ENCODE results near the gene HSD17B1.

The HSD17B1 gene

DNA sequence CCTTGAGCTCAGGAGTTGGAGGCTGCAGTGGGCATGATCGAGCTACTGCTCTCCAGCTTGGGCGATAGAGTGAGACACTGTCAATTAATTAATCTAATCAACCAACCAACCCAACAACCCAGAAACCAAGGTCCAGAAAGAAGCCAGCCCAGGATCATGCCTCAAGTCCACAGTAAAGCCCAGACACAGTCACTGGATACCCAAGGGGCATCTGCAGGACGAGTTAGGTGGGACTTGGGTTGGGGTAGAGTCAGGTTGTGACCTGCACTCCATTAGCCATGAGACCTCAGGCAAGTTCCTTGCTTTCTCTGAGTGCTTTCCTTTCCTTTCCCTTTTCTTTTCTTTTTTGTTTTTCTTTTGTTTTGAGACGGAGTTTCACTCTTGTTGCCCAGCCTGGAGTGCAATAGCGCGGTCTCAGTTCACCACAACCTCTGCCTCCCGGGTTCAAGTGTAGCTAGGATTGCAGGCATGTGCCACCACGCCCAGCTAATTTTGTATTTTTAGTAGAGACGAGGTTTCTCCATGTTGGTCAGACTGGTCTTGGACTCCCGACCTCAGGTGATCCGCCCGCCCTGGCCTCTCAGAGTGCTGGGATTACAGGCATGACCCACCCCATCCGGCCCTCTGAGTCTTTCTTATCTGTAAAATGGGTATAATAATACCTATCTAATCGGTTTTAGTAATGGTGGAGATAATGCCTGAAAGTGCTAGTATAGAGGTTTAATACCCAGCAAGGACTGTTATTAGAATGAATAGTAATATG is 3.5 kb upstream of the HSD17B1 start:
- DNase-seq = no peak
- Histone ChIP-seq H3K4me2 (ENCODE audit: low read depth, low read length) (peak overlapping the region; percentile 76; the same call in 1 of the 2 replicates), H3K27ac (ENCODE audit: low read length) (no peak overlapping the region)

DNA sequence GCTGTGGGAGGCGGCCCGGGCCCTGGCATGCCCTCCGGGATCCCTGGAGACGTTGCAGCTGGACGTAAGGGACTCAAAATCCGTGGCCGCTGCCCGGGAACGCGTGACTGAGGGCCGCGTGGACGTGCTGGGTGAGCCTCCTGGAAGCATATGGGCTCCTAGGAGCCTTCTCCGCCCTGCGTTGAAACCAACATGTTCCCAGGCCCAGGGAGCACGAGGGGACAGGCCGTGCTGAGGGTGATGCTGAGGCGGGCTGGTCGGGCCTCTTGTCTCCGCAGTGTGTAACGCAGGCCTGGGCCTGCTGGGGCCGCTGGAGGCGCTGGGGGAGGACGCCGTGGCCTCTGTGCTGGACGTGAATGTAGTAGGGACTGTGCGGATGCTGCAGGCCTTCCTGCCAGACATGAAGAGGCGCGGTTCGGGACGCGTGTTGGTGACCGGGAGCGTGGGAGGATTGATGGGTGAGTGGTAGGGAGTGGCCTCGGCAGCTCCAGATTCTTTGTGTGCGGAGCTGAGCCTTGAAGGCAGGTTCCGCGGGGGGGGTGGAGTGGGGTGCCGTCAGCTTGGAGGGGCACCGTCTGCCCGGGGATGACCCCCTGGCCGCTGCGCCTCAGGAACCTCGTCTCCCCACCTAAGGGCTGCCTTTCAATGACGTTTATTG is 567 bp downstream of the HSD17B1 start:
- no peaks in the 10 kb centered on the region for H3K9me3 ChIP-seq (replicated peaks; ENCODE audit: insufficient read depth, low read length)
- no peak overlapping the region for H2AFZ ChIP-seq (ENCODE audit: low read length)
- H3K36me3 ChIP-seq (replicated peaks; ENCODE audit: insufficient read depth, low read length) = no peaks in the 10 kb centered on the region
- H3K27ac ChIP-seq (ENCODE audit: low read length) = no peak overlapping the region
- no peak overlapping the region for H3K4me2 ChIP-seq (ENCODE audit: low read depth, low read length)
- H3K79me2 ChIP-seq (ENCODE audit: low read length) = peaks cover 10% of the 10 kb centered on the region
- no peaks in the 10 kb centered on the region for H3K9me2 ChIP-seq (replicated peaks; ENCODE audit: insufficient read depth, low read length)
- no peak for DNase-seq
- H3K9ac ChIP-seq (ENCODE audit: low read length) = no peak overlapping the region
- H3K4me1 ChIP-seq (ENCODE audit: low read length) = 0 out of 2 replicates have a peak, but pooled peaks cover 4% of the 10 kb centered on the region
- no peak overlapping the region for H3K4me3 ChIP-seq (ENCODE audit: low read length)
- no peaks in the 10 kb centered on the region for H4K20me1 ChIP-seq (ENCODE audit: insufficient read depth, low read length)
- TF ChIP-seq EZH2phosphoT487 (IDR thresholded peaks at IDR 0.05; ENCODE audit: low read length) (no peak), EZH2 (optimal IDR thresholded peaks at IDR 0.05; ENCODE audit: low read depth, low read length) (no peak)
- TF ChIP-seq, protein P1, sequence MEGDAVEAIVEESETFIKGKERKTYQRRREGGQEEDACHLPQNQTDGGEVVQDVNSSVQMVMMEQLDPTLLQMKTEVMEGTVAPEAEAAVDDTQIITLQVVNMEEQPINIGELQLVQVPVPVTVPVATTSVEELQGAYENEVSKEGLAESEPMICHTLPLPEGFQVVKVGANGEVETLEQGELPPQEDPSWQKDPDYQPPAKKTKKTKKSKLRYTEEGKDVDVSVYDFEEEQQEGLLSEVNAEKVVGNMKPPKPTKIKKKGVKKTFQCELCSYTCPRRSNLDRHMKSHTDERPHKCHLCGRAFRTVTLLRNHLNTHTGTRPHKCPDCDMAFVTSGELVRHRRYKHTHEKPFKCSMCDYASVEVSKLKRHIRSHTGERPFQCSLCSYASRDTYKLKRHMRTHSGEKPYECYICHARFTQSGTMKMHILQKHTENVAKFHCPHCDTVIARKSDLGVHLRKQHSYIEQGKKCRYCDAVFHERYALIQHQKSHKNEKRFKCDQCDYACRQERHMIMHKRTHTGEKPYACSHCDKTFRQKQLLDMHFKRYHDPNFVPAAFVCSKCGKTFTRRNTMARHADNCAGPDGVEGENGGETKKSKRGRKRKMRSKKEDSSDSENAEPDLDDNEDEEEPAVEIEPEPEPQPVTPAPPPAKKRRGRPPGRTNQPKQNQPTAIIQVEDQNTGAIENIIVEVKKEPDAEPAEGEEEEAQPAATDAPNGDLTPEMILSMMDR (IDR thresholded peaks at IDR 0.05; ENCODE audit: low read length) = no peak
- no peaks in the 10 kb centered on the region for H3F3A ChIP-seq (ENCODE audit: insufficient read depth, low read length)
- H3K27me3 ChIP-seq (replicated peaks; ENCODE audit: insufficient read depth, low read length) = no peaks in the 10 kb centered on the region

More for the DNA sequence above, 3.5 kb upstream of the HSD17B1 start:
- Histone ChIP-seq H3K4me1 (ENCODE audit: low read length) (0 out of 2 replicates have a peak, but pooled peaks cover 4% of the 10 kb centered on the region), H3K27me3 (replicated peaks; ENCODE audit: insufficient read depth, low read length) (no peaks in the 10 kb centered on the region), H2AFZ (ENCODE audit: low read length) (no peak overlapping the region), H3K9ac (ENCODE audit: low read length) (no peak overlapping the region), H3K79me2 (ENCODE audit: low read length) (peaks cover 4% of the 10 kb centered on the region), H3K9me3 (replicated peaks; ENCODE audit: insufficient read depth, low read length) (no peaks in the 10 kb centered on the region), H3F3A (ENCODE audit: insufficient read depth, low read length) (no peaks in the 10 kb centered on the region), H3K4me3 (ENCODE audit: low read length) (peak overlapping the region; percentile 50; the same call in 1 of the 2 replicates), H3K36me3 (replicated peaks; ENCODE audit: insufficient read depth, low read length) (no peaks in the 10 kb centered on the region), H4K20me1 (ENCODE audit: insufficient read depth, low read length) (no peaks in the 10 kb centered on the region), H3K9me2 (replicated peaks; ENCODE audit: insufficient read depth, low read length) (no peaks in the 10 kb centered on the region)
- no peak for TF ChIP-seq EZH2phosphoT487 (IDR thresholded peaks at IDR 0.05; ENCODE audit: low read length)
- TF ChIP-seq, protein P1 (IDR thresholded peaks at IDR 0.05; ENCODE audit: low read length) = no peak
- no peak for TF ChIP-seq EZH2 (optimal IDR thresholded peaks at IDR 0.05; ENCODE audit: low read depth, low read length)

DNA sequence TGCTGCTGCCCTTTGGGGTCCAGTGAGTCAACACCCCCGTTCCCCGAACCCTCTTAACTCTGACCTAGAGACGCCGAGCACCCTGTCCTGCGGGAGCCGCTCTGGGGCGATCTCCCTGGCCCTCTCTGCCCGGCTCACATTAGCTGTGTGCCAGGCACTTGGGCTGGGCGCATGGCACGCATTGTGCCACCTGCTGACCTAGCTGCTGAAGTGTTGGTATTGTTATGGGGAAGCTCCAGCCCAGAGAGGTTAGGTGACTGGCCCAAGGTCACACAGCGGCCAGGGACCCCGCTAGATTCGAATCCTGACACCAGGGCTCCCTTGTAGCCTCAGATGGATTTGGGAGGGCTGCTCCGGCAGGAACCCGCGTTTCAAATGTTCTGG is 1.1 kb downstream of the HSD17B1 start:
- no peak for DNase-seq
- Histone ChIP-seq H4K20me1 (ENCODE audit: insufficient read depth, low read length) (no peaks in the 10 kb centered on the region), H3K4me1 (ENCODE audit: low read length) (0 out of 2 replicates have a peak, but pooled peaks cover 3% of the 10 kb centered on the region), H3F3A (ENCODE audit: insufficient read depth, low read length) (no peaks in the 10 kb centered on the region), H3K27me3 (replicated peaks; ENCODE audit: insufficient read depth, low read length) (no peaks in the 10 kb centered on the region), H3K9me3 (replicated peaks; ENCODE audit: insufficient read depth, low read length) (no peaks in the 10 kb centered on the region), H3K4me2 (ENCODE audit: low read depth, low read length) (peak overlapping the region; percentile 83), H3K27ac (ENCODE audit: low read length) (no peak overlapping the region), H2AFZ (ENCODE audit: low read length) (peak overlapping the region; percentile 76; the same call in 1 of the 2 replicates), H3K9me2 (replicated peaks; ENCODE audit: insufficient read depth, low read length) (no peaks in the 10 kb centered on the region), H3K4me3 (ENCODE audit: low read length) (peak overlapping the region; percentile 86), H3K36me3 (replicated peaks; ENCODE audit: insufficient read depth, low read length) (no peaks in the 10 kb centered on the region), H3K9ac (ENCODE audit: low read length) (peak overlapping the region; percentile 66; the same call in 1 of the 2 replicates), H3K79me2 (ENCODE audit: low read length) (peaks cover 10% of the 10 kb centered on the region)
- TF ChIP-seq, protein P1 (IDR thresholded peaks at IDR 0.05; ENCODE audit: low read length) = no peak
- TF ChIP-seq EZH2phosphoT487 (IDR thresholded peaks at IDR 0.05; ENCODE audit: low read length) (no peak), EZH2 (optimal IDR thresholded peaks at IDR 0.05; ENCODE audit: low read depth, low read length) (no peak)
